PC-9 (cell line): ENCODE measurements around the gene PPP1R2. TPM values are rescaled to one million over a fixed set of nuclear protein-coding genes. Genes with fewer than 3 reads are reported as not detected.
A peak's percentile ranks its signal among the peaks of the same experiment; 100 is the strongest.
"Not testable (repeated sequence)": the region's sequence is repeated elsewhere in the genome, so short reads cannot be mapped to it uniquely, and the experiment has no call there.

Source experiments
- BruUV-seq: library from RNA; stranded (reverse); fragments of 400-500 nt; replicated peaks from 2 replicates; lab custom pipeline; 2021; lab: Mats Ljungman, UMichigan
- CTCF ChIA-PET: fragments of 300-600 bp; sonication (Branson Sonifier 250); formaldehyde crosslinking; loops from one replicate; lab custom pipeline; 2022; ENCODE audit warnings: antibody characterized with exemption; lab: Charles Lee
- POLR2A ChIA-PET: fragments of 300-600 bp; sonication (Branson Sonifier 250); formaldehyde crosslinking; loops from one replicate; lab custom pipeline; 2022; ENCODE audit warnings: antibody characterized with exemption; ENCODE audit not compliant: unreplicated experiment; lab: Charles Lee
- DNase-seq, 2 experiments: peaks; one replicate each; pipeline versions ENCODE4 v3.0.0 to v3.0.0-alpha.2; 2015 to 2022; ENCODE audit warnings: mixed read lengths in 1 of 2
- H2AFZ ChIP-seq: fragments of 200-600 bp; sonication (generic); 2 replicates; pipeline ENCODE4 v1.8.1; 2017; ENCODE audit warnings: antibody characterized with exemption
- H3F3A ChIP-seq: fragments of 200-600 bp; sonication (generic); 2 replicates; pipeline ENCODE4 v1.8.1; 2017; ENCODE audit warnings: antibody characterized with exemption, mild to moderate bottlenecking, low read depth; ENCODE audit not compliant: insufficient read depth
- H3K27ac ChIP-seq: fragments of 200-600 bp; sonication (generic); 2 replicates; pipeline ENCODE4 v1.6.1; 2016; ENCODE audit warnings: mixed run types
- H3K27me3 ChIP-seq: fragments of 200-600 bp; sonication (generic); 2 replicates; pipeline ENCODE4 v1.6.1; 2016; ENCODE audit warnings: low read depth, mixed run types; ENCODE audit not compliant: insufficient read depth
- H3K36me3 ChIP-seq: fragments of 200-600 bp; sonication (generic); 2 replicates; pipeline ENCODE4 v1.6.1; 2016; ENCODE audit warnings: low read depth, mixed run types
- H3K4me1 ChIP-seq: fragments of 200-600 bp; sonication (generic); replicated peaks from 2 replicates; pipeline ENCODE4 v1.6.1; 2016; ENCODE audit warnings: mixed run types; ENCODE audit not compliant: insufficient read depth
- H3K4me2 ChIP-seq: fragments of 200-600 bp; sonication (generic); 2 replicates; pipeline ENCODE4 v1.6.1; 2017; ENCODE audit warnings: mixed run types
- H3K4me3 ChIP-seq: fragments of 200-600 bp; sonication (generic); 2 replicates; pipeline ENCODE4 v1.6.1; 2016; ENCODE audit warnings: mixed run types
- H3K79me2 ChIP-seq: fragments of 200-600 bp; sonication (generic); 2 replicates; pipeline ENCODE4 v1.6.1; 2017; ENCODE audit warnings: low read depth, mixed run types
- H3K9me2 ChIP-seq: fragments of 200-600 bp; sonication (generic); 2 replicates; pipeline ENCODE4 v1.8.1; 2017; ENCODE audit warnings: mild to moderate bottlenecking; ENCODE audit not compliant: insufficient read depth
- H3K9me3 ChIP-seq: fragments of 200-600 bp; sonication (generic); 2 replicates; pipeline ENCODE4 v1.8.1; 2016; ENCODE audit warnings: low read depth; ENCODE audit not compliant: insufficient read depth
- H4K20me1 ChIP-seq: fragments of 200-600 bp; sonication (generic); 2 replicates; pipeline ENCODE4 v1.8.1; 2017; ENCODE audit not compliant: insufficient read depth
- CTCF ChIP-seq: fragments of 200-600 bp; sonication (generic); conservative IDR thresholded peaks from 2 replicates; pipeline ENCODE4 v1.6.1; 2017; ENCODE audit warnings: mixed run types, antibody characterized with exemption, mild to moderate bottlenecking, moderate library complexity
- EZH2 ChIP-seq: fragments of 200-600 bp; sonication (generic); IDR thresholded peaks from 2 replicates; pipeline ENCODE4 v1.8.0; 2017; ENCODE audit warnings: antibody characterized with exemption, low read depth
- intact Hi-C: fragments of 100-400 bp; cut with micrococcal nuclease; formaldehyde crosslinking; loops from one replicate; pipeline ENCODE4 v1.10.0; 2022; ENCODE audit not compliant: unreplicated experiment
- total RNA-seq: library from RNA; stranded (reverse); gene quantifications from 2 replicates; pipeline ENCODE4 v1.2.3, GENCODE V29; 2021

PPP1R2 gene
- total RNA-seq, 1 experiment from 2014 or later: 49.1 TPM

DNA sequence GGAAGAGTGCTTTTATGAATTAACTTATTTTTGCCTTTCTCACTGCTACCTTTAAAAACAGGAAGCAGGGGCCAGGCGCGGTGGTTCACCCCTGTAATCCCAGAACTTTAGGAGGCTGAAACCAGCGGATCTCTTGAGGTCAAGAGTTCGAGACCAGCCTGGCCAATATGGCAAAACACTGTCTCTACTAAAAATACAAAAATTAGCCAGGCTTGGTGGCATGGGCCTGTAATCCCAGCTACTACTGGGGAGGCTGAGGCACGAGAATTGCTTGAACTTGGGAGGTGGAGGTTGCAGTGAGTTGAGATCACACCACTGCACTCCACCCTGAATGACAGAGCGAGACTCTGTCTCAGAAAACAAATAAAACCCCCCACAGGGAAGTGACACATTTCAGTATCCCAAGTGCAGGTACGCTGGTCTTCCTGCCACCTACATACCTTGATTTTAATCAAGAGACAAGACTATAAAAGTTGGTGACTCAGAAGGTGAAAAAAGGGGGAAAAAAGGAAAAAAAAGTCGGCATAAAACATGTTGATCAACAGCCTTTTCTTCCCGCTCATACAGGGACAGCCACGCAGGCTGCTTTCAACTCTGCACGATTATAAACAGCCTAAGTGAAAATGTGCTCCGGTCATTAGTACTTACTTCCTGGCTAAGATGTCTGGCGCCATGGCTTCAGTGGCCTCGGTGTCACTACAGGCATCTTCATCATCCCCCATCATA is 18.8 kb downstream of the PPP1R2 start:
- intact Hi-C loops: no loop called here

DNA sequence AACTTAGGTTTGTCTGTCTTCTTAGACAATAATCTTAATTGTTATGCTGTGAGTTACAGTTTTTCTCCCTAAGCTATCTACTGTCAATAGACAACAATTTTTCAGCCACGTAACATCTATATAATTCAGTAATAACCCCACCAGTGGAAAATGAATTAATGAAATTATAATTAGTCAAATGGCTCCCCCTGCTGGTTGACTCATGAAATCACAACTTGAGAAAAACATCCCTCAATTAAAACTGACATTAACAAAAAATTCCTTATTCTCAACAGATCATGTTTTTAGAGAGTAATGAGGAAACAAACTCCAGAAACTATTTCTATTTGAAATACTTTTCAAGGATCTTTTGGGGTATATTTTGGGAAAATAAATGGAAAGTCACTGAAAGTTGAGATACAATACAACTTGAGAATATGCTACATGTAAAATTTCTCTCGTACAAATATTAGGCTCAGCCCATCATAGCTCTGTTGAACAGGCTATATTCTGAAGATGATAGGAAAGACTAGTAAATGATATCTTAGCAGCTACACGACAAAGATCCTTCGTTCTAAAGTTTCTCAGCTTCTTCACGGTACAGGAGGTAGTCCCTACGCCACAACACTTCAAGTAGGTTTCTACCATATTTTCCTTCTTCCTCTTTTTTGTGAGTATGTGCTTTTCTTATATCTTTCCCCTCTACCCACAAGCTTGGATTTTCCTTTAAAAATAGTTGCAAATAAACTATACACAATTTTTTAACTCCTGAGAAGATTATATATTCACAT is 20.7 kb downstream of the PPP1R2 start:
- Histone ChIP-seq H3K36me3 (no peaks in the 10 kb centered on the region), H3K4me1 (no peaks in the 10 kb centered on the region), H3K4me3 (no peak overlapping the region), H3K9me2 (no peaks in the 10 kb centered on the region), H3K27me3 (no peaks in the 10 kb centered on the region), H2AFZ (no peak overlapping the region), H3K79me2 (no peaks in the 10 kb centered on the region), H3K27ac (no peak overlapping the region), H3F3A (peaks cover 12% of the 10 kb centered on the region), H3K9me3 (no peaks in the 10 kb centered on the region), H3K4me2 (no peak overlapping the region), H4K20me1 (peaks cover 20% of the 10 kb centered on the region)
- ChIA-PET POLR2A (interaction anchor here (0.7 kb wide), 1 partner anchor 251 kb away, joined by 7 read pairs; the partner anchor contains the start of gene XXYLT1), CTCF (interaction anchor here (0.5 to 2.2 kb wide), 3 partner anchors 20 to 251 kb away, joined by 3 to 27 read pairs (median 4); partner anchors contain the start of gene XXYLT1)
- no TSS peak for BruUV-seq
- DNase-seq: peak in 1 of 2 experiments; percentile 46
- peak; percentile 98 for TF ChIP-seq CTCF
- TF ChIP-seq EZH2: no peak
- intact Hi-C loops: loop anchor here (1.0 kb wide), 3 partner anchors 251 to 851 kb away; partner anchors contain the start of gene XXYLT1

More for the DNA sequence above, 18.8 kb downstream of the PPP1R2 start:
- Histone ChIP-seq H4K20me1 (peaks cover 20% of the 10 kb centered on the region), H3F3A (peaks cover 12% of the 10 kb centered on the region), H3K4me1 (no peaks in the 10 kb centered on the region), H3K79me2 (peaks cover 2% of the 10 kb centered on the region; the same call in 1 of the 2 replicates), H3K9me2 (no peaks in the 10 kb centered on the region), H3K27ac (no peak overlapping the region), H3K4me3 (no peak overlapping the region), H3K36me3 (peaks cover 7% of the 10 kb centered on the region; the same call in 1 of the 2 replicates), H3K4me2 (no peak overlapping the region), H2AFZ (no peak overlapping the region), H3K27me3 (no peaks in the 10 kb centered on the region), H3K9me3 (no peaks in the 10 kb centered on the region)
- ChIA-PET POLR2A (interaction anchor here (0.6 kb wide), 1 partner anchor 891 kb away, joined by 7 read pairs; no protein-coding TSS in a partner anchor), CTCF (no interaction called here)
- peak in 1 of 2 experiments; percentile 32 for DNase-seq
- no TSS peak for BruUV-seq
- TF ChIP-seq CTCF (no peak), EZH2 (no peak)

GRCh38 chr3:195517030-195517429 is 26.1 kb downstream of the PPP1R2 start:
- peak in 1 of 2 experiments; percentile 25 for DNase-seq
- BruUV-seq: no TSS peak
- Histone ChIP-seq H3K27me3 (no peaks in the 10 kb centered on the region), H3K9me2 (no peaks in the 10 kb centered on the region), H3K4me1 (no peaks in the 10 kb centered on the region), H3K9me3 (no peaks in the 10 kb centered on the region), H3K4me3 (no peak overlapping the region), H4K20me1 (peaks cover 9% of the 10 kb centered on the region), H3F3A (no peaks in the 10 kb centered on the region; the same call in 1 of the 2 replicates), H2AFZ (no peak overlapping the region), H3K36me3 (peaks cover 13% of the 10 kb centered on the region; the same call in 1 of the 2 replicates), H3K79me2 (0 out of 2 replicates have a peak, but pooled peaks cover 3% of the 10 kb centered on the region), H3K4me2 (no peak overlapping the region), H3K27ac (no peak overlapping the region)
- TF ChIP-seq EZH2 (no peak), CTCF (no peak)
- intact Hi-C loops: no loop called here
- CTCF ChIA-PET: interaction anchor here (0.6 kb wide), 1 partner anchor 244 kb away, joined by 5 read pairs; no protein-coding TSS in a partner anchor
- POLR2A ChIA-PET: no interaction called here

DNA sequence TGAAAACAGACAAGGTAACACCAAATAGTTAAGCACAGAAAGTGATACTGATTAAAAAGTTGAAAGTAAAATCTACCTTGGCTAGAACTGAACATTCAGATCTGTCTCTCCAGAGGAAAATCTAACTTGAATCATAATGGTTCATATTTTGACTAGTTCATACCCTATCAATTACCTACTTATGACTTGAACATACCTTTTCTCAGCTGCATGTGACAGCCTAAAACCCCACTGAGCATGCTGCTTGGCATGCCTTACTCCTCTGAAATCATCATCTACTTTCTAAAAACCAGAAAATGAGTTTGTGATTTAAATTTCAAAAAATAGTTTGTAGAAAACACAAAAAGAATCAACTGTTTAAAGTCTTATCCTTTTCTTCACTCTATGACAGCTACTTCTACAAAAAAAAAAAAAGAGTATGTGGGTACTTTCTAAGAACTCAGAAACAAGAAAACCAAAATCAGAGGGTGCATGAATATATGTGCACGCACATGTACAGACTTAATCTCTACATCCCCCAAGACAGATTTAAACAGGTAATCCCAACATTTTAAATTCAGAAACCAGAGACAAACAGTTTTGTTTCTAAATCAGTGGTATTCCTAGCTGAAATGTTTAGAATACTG is 28.4 kb downstream of the PPP1R2 start:
- H3K36me3 ChIP-seq: peaks cover 13% of the 10 kb centered on the region; the same call in 1 of the 2 replicates
- POLR2A ChIA-PET: interaction anchor here (0.6 kb wide), 1 partner anchor 127 kb away, joined by 13 read pairs; no protein-coding TSS in a partner anchor
- CTCF ChIA-PET: interaction anchor here (0.8 kb wide), 1 partner anchor 244 kb away, joined by 3 read pairs; the partner anchor contains the start of gene XXYLT1
- H3K27ac ChIP-seq, BruUV-seq, DNase-seq, H3F3A ChIP-seq, H3K4me3 ChIP-seq, H3K9me2 ChIP-seq, H2AFZ ChIP-seq, H3K27me3 ChIP-seq, H3K4me1 ChIP-seq, H3K9me3 ChIP-seq, intact Hi-C loops, H4K20me1 ChIP-seq, H3K4me2 ChIP-seq, H3K79me2 ChIP-seq: not testable (repeated sequence)
